GM12878 (cell line): ENCODE results near the gene ZNF627. TPM values are rescaled to one million over a fixed set of nuclear protein-coding genes. Genes with fewer than 3 reads are reported as not detected.
"Not testable (repeated sequence)": the region's sequence is repeated elsewhere in the genome, so short reads cannot be mapped to it uniquely, and the experiment has no call there.

Source experiments
- ATAC-seq: fragments of 200-7000 bp; cut with Tn5 transposase; 3 replicates; pipeline ENCODE4 v1.9.1; 2020; ENCODE audit warnings: mild to moderate bottlenecking, moderate library complexity
- BruUV-seq: library from RNA; stranded (reverse); fragments of 400-500 nt; replicated peaks from 2 replicates; lab custom pipeline; 2021; lab: Mats Ljungman, UMichigan
- CTCF ChIA-PET: fragments of 300-600 bp; sonication (Branson Sonifier 250); formaldehyde crosslinking; extraction: SDS; loops from one replicate; lab custom pipeline; 2021; ENCODE audit warnings: inconsistent platforms; lab: Yijun Ruan, JAX
- POLR2A ChIA-PET: fragments of 350-600 bp; formaldehyde crosslinking; extraction: SDS; loops from one replicate; lab custom pipeline; 2021; ENCODE audit warnings: inconsistent platforms; lab: Charles Lee
- RAD21 ChIA-PET: fragments of 300-600 bp; sonication (Branson Sonifier 250); formaldehyde crosslinking; loops from one replicate; lab custom pipeline; 2023; ENCODE audit warnings: antibody characterized with exemption; ENCODE audit not compliant: unreplicated experiment; lab: Charles Lee
- SMC1A ChIA-PET: fragments of 300-600 bp; sonication (Branson Sonifier 250); formaldehyde crosslinking; loops from one replicate; lab custom pipeline; 2023; ENCODE audit not compliant: unreplicated experiment, uncharacterized antibody; lab: Charles Lee
- DNase-seq: peaks from one replicate; pipeline ENCODE4 v3.0.0-alpha.2; 2011; ENCODE audit warnings: low read depth, low spot score
- FAIRE-seq: peaks from 3 replicates; lab custom pipeline; 2011; peaks lifted over from hg19 to GRCh38; lab: Jason Lieb, UNC
- H2AFZ ChIP-seq: 2 replicates; pipeline ENCODE4 v1.6.0; 2011; ENCODE audit warnings: low read depth, low read length, control low read depth; ENCODE audit not compliant: control insufficient read depth
- H3K27ac ChIP-seq: 2 replicates; pipeline ENCODE4 v1.5.1; 2011; ENCODE audit warnings: control low read depth; ENCODE audit not compliant: control insufficient read depth, insufficient read depth
- H3K27me3 ChIP-seq, 2 experiments: replicated peaks in 1 of 2; 2 replicates each; pipeline versions ENCODE4 v1.6.0 to v1.6.1; 2011; ENCODE audit warnings: low read length in 1 of 2; ENCODE audit not compliant: control insufficient read depth in 2 of 2, insufficient read depth in 2 of 2
- H3K36me3 ChIP-seq, 2 experiments: 2 replicates each; pipeline ENCODE4 v1.5.1; 2011; ENCODE audit warnings: low read length in 1 of 2; ENCODE audit not compliant: control insufficient read depth in 2 of 2, insufficient read depth in 2 of 2
- H3K4me1 ChIP-seq: 2 replicates; pipeline ENCODE4 v1.6.1; 2011; ENCODE audit warnings: mild to moderate bottlenecking, low read length, moderate library complexity, mixed read lengths; ENCODE audit not compliant: control insufficient read depth, insufficient read depth
- H3K4me2 ChIP-seq: 2 replicates; pipeline ENCODE4 v1.6.0; 2011; ENCODE audit warnings: control low read depth; ENCODE audit not compliant: control insufficient read depth, insufficient read depth
- H3K4me3 ChIP-seq: fragments of 200-600 bp; sonication (generic); 2 replicates; pipeline ENCODE4 v1.5.1; 2016
- H3K79me2 ChIP-seq: 2 replicates; pipeline ENCODE4 v1.6.0; 2011; ENCODE audit warnings: low read length; ENCODE audit not compliant: control insufficient read depth, insufficient read depth
- H3K9ac ChIP-seq: 2 replicates; pipeline ENCODE4 v1.8.0; 2011; ENCODE audit warnings: low read length, control low read depth, mixed read lengths; ENCODE audit not compliant: control insufficient read depth, insufficient read depth
- H3K9me3 ChIP-seq: replicated peaks from 3 replicates; pipeline ENCODE4 v1.5.1; 2011; ENCODE audit warnings: mild to moderate bottlenecking, low read length; ENCODE audit not compliant: control insufficient read depth, insufficient read depth
- H4K20me1 ChIP-seq: 2 replicates; pipeline ENCODE4 v1.6.0; 2011; ENCODE audit not compliant: control insufficient read depth, insufficient read depth
- LARP7 ChIP-seq: fragments of 450-650 bp; IDR thresholded peaks from 2 replicates; pipeline ENCODE4 v1.6.1; 2017; ENCODE audit warnings: mild to moderate bottlenecking
- POLR2AphosphoS5 ChIP-seq: IDR thresholded peaks from 2 replicates; pipeline ENCODE4 v1.6.1; 2011; ENCODE audit warnings: mild to moderate bottlenecking, low read length, inconsistent platforms
- SPI1 ChIP-seq: IDR thresholded peaks from 2 replicates; pipeline ENCODE4 v1.6.1; 2011; ENCODE audit warnings: low read depth, mild to moderate bottlenecking, low read length, moderate library complexity, borderline replicate concordance; ENCODE audit not compliant: insufficient read depth
- ZBTB33 ChIP-seq: fragments of 450-650 bp; IDR thresholded peaks from 2 replicates; pipeline ENCODE4 v1.6.1; 2017; ENCODE audit warnings: mild to moderate bottlenecking
- WGBS: methylation state at CpG from one replicate; pipeline ENCODE4 v1.1.6; 2016; ENCODE audit warnings: low lambda C conversion rate; ENCODE audit not compliant: insufficient replicate concordance, insufficient coverage; ENCODE audit errors: missing lambda C conversion rate; 5-methylcytosine and 5-hydroxymethylcytosine counted together
- in situ Hi-C: fragments of 300-500 bp; cut with MboI; formaldehyde crosslinking; loops from 9 replicates; pipeline ENCODE4 v1.14.3; 2018; ENCODE audit warnings: mixed read lengths
- intact Hi-C: fragments of 100-400 bp; cut with micrococcal nuclease; formaldehyde crosslinking; loops from one replicate; pipeline ENCODE4 v1.14.2; 2022; ENCODE audit not compliant: unreplicated experiment
- polyA plus RNA-seq, 11 experiments: library from polyadenylated mRNA; depleted of rRNA in 4 of 11; unstranded in 6 of 11; stranded (reverse) in 5 of 11; fragments of >200 nt; fragmentation: Nextera tagmentation in 4 of 11; fragmentation: Illumina TruSeq in 1 of 11; extraction: Ambion mirVana in 4 of 11; extraction: Trizol in 1 of 11; gene quantifications; 1 replicate in 1 of 11; 2 replicates in 10 of 11; pipeline versions ENCODE4 v1.2.1 to v1.2.3, GENCODE V29; 2011 to 2016; ENCODE audit warnings: inconsistent platforms in 2 of 11, missing spikeins in 2 of 11, low read depth in 1 of 11
- total RNA-seq, 4 experiments: library from RNA; depleted of rRNA in 3 of 4; stranded (reverse); fragments of >200 nt in 3 of 4; fragmentation: Illumina TruSeq in 1 of 4; extraction: Trizol in 1 of 4; gene quantifications; 2 replicates each; pipeline versions ENCODE4 v1.2.1 to v1.2.3, GENCODE V29; 2013 to 2021

The ZNF627 gene
- total and polyA plus RNA-seq, 10 of the 15 experiments (the other 5 are each of a cell fraction or from before 2014, with no cell fraction given) = 5.1 to 13.7 (median 10.2) TPM

- no TSS peak for BruUV-seq
- 100% methylated on average over 2 of the region's 2 CpGs for WGBS
- intact Hi-C loops = loop anchor here (5.0 kb wide), 1 partner anchor 214 kb away; the partner anchor contains the start of gene ZNF440
- Histone ChIP-seq H2AFZ (no peak overlapping the region), H3K9me3 (no peaks in the 10 kb centered on the region; the same call in none of the 3 replicates), H3K4me3 (peak overlapping the region; percentile 83), H3K27me3 (no peaks in the 10 kb centered on the region)
- ChIA-PET SMC1A (no interaction called here), POLR2A (no interaction called here)
- FAIRE-seq (no peak), DNase-seq (no peak)
- TF ChIP-seq POLR2AphosphoS5 (0 out of 2 replicates have a peak, but pooled peaks have one; percentile 13), LARP7 (no peak)
- TF ChIP-seq, all 136 proteins: peak for 1
- Histone ChIP-seq H3K79me2 (peaks cover 34% of the 10 kb centered on the region), H3K4me1 (peaks cover 14% of the 10 kb centered on the region), H3K4me2 (peak overlapping the region; percentile 77), H3K36me3 (peaks cover 0 to 4% of the 10 kb centered on the region in 2 experiments; a peak in 1 of 4 replicates), H4K20me1 (no peaks in the 10 kb centered on the region), H3K9ac (no peak overlapping the region), H3K27ac (peak overlapping the region; percentile 24; the same call in 1 of the 2 replicates)
- CTCF ChIA-PET = no interaction called here
- no peak for ATAC-seq
- in situ Hi-C loops = loop anchor here (25.0 kb wide), 1 partner anchor 1564 kb away; the partner anchor contains the start of genes IER2 and STX10
- RAD21 ChIA-PET = interaction anchor here (1.2 kb wide), 1 partner anchor 13 kb away, joined by 3 read pairs; no protein-coding TSS in a partner anchor
Measured at GRCh38 chr19:11598746-11599145, 1.5 kb downstream of the ZNF627 start.

GRCh38 chr19:11599704-11600103, 2.4 kb downstream of the ZNF627 start:
- DNase-seq = not testable (repeated sequence)
- intact Hi-C loops = loop anchor here (5.0 kb wide), 1 partner anchor 213 kb away; the partner anchor contains the start of gene ZNF440

More at GRCh38 chr19:11599704-11600103, 2.4 kb downstream of the ZNF627 start:
- peak; percentile 9; the same call in 1 of the 3 replicates for ATAC-seq
- H3K9me3 ChIP-seq, SMC1A ChIA-PET, H3K27me3 ChIP-seq, H3K4me3 ChIP-seq, H2AFZ ChIP-seq, H3K9ac ChIP-seq, FAIRE-seq, H4K20me1 ChIP-seq, BruUV-seq: not testable (repeated sequence)
- 32% methylated on average over 8 of the region's 8 CpGs for WGBS
- Histone ChIP-seq H3K27ac (peak overlapping the region; percentile 27), H3K4me2 (peak overlapping the region; percentile 77), H3K4me1 (peaks cover 14% of the 10 kb centered on the region), H3K36me3 (peaks cover 0 to 10% of the 10 kb centered on the region in 2 experiments; a peak in 1 of 4 replicates), H3K79me2 (peaks cover 34% of the 10 kb centered on the region)
- RAD21 ChIA-PET = interaction anchor here (1.2 kb wide), 1 partner anchor 14 kb away, joined by 3 read pairs; no protein-coding TSS in a partner anchor
- POLR2A ChIA-PET = interaction anchor here (0.7 kb wide), 1 partner anchor 1187 kb away, joined by 3 read pairs; no protein-coding TSS in a partner anchor
- in situ Hi-C loops = loop anchor here (25.0 kb wide), 1 partner anchor 1563 kb away; the partner anchor contains the start of genes IER2 and STX10
- CTCF ChIA-PET = interaction anchor here (0.7 kb wide), 1 partner anchor 102 kb away, joined by 3 read pairs; no protein-coding TSS in a partner anchor
- TF ChIP-seq ZBTB33 = 0 out of 2 replicates have a peak, but pooled peaks have one; percentile 4
- TF ChIP-seq SPI1 = peak; percentile 7; the same call in 1 of the 2 replicates
